Measurements from ENCODE around the gene SPAG16. TPM values are rescaled to one million over a fixed set of nuclear protein-coding genes. Genes with fewer than 3 reads are reported as not detected.

SPAG16 gene
- total RNA-seq, 1 experiment from 2014 or later = 17.2 TPM

GRCh38 chr2:213863541-213863940 lies 579.3 kb downstream of the SPAG16 start:
- Histone ChIP-seq H3K9ac (ENCODE audit: low read length) (no peak overlapping the region), H3K4me3 (ENCODE audit: low read length) (no peak overlapping the region), H3K36me3 (ENCODE audit: low read depth, low read length) (no peaks in the 10 kb centered on the region), H2AFZ (ENCODE audit: low read length) (no peak overlapping the region), H3K4me2 (ENCODE audit: low read length) (no peak overlapping the region), H3K9me2 (replicated peaks; ENCODE audit: low read length) (no peaks in the 10 kb centered on the region), H3K27ac (ENCODE audit: low read length) (no peak overlapping the region), H3K79me2 (ENCODE audit: low read length) (no peaks in the 10 kb centered on the region), H3K9me3 (ENCODE audit: low read length) (no peaks in the 10 kb centered on the region), H3K27me3 (ENCODE audit: low read length) (no peaks in the 10 kb centered on the region), H3F3A (ENCODE audit: low read length, unreplicated experiment) (no peaks in the 10 kb centered on the region), H4K20me1 (ENCODE audit: low read length) (no peaks in the 10 kb centered on the region), H3K4me1 (ENCODE audit: insufficient read depth, low read length) (no peaks in the 10 kb centered on the region)
- ATAC-seq (no peak), DNase-seq (no peak)
- no peak for TF ChIP-seq CTCF (conservative IDR thresholded peaks at IDR 0.05; ENCODE audit: low read depth, low read length)
- no peak for TF ChIP-seq EZH2 (IDR thresholded peaks at IDR 0.05; ENCODE audit: low read length, unreplicated experiment)
- TF ChIP-seq EZH2phosphoT487 (IDR thresholded peaks at IDR 0.05; ENCODE audit: borderline replicate concordance, low read length) = no peak
- no TSS peak for BruUV-seq (replicated peaks)
- POLR2A ChIA-PET (ENCODE audit: unreplicated experiment) = no interaction called here
- intact Hi-C loops (cut with micrococcal nuclease) = no loop called here
- CTCF ChIA-PET = no interaction called here

- Histone ChIP-seq H3K4me1 (ENCODE audit: insufficient read depth, low read length) (no peaks in the 10 kb centered on the region), H4K20me1 (ENCODE audit: low read length) (no peaks in the 10 kb centered on the region), H3K9ac (ENCODE audit: low read length) (no peak overlapping the region), H2AFZ (ENCODE audit: low read length) (no peak overlapping the region), H3F3A (ENCODE audit: low read length, unreplicated experiment) (no peaks in the 10 kb centered on the region), H3K4me3 (ENCODE audit: low read length) (no peak overlapping the region), H3K9me3 (ENCODE audit: low read length) (no peaks in the 10 kb centered on the region), H3K36me3 (ENCODE audit: low read depth, low read length) (no peaks in the 10 kb centered on the region), H3K27me3 (ENCODE audit: low read length) (no peaks in the 10 kb centered on the region), H3K9me2 (replicated peaks; ENCODE audit: low read length) (no peaks in the 10 kb centered on the region), H3K27ac (ENCODE audit: low read length) (no peak overlapping the region), H3K79me2 (ENCODE audit: low read length) (no peaks in the 10 kb centered on the region), H3K4me2 (ENCODE audit: low read length) (no peak overlapping the region)
- intact Hi-C loops (cut with micrococcal nuclease) = no loop called here
- no TSS peak for BruUV-seq (replicated peaks)
- no peak for ATAC-seq
- TF ChIP-seq EZH2phosphoT487 (IDR thresholded peaks at IDR 0.05; ENCODE audit: borderline replicate concordance, low read length) (no peak), EZH2 (IDR thresholded peaks at IDR 0.05; ENCODE audit: low read length, unreplicated experiment) (no peak), CTCF (conservative IDR thresholded peaks at IDR 0.05; ENCODE audit: low read depth, low read length) (no peak)
- ChIA-PET POLR2A (ENCODE audit: unreplicated experiment) (no interaction called here), CTCF (no interaction called here)
- DNase-seq = no peak
These were observed 584.3 kb downstream of the SPAG16 start for GRCh38 chr2:213868526-213868925.

- no peaks in the 10 kb centered on the region for H3K27me3 ChIP-seq (ENCODE audit: low read length)
- H4K20me1 ChIP-seq (ENCODE audit: low read length) = no peaks in the 10 kb centered on the region
- no peak overlapping the region for H3K4me3 ChIP-seq (ENCODE audit: low read length)
- H3K27ac ChIP-seq (ENCODE audit: low read length) = no peak overlapping the region
- ChIA-PET CTCF (no interaction called here), POLR2A (ENCODE audit: unreplicated experiment) (no interaction called here)
- intact Hi-C loops (cut with micrococcal nuclease) = no loop called here
- BruUV-seq (replicated peaks) = no TSS peak
- H2AFZ ChIP-seq (ENCODE audit: low read length) = no peak overlapping the region
- no peaks in the 10 kb centered on the region for H3K79me2 ChIP-seq (ENCODE audit: low read length)
- ATAC-seq (no peak), DNase-seq (no peak)
- TF ChIP-seq EZH2 (IDR thresholded peaks at IDR 0.05; ENCODE audit: low read length, unreplicated experiment) (no peak), CTCF (conservative IDR thresholded peaks at IDR 0.05; ENCODE audit: low read depth, low read length) (no peak), EZH2phosphoT487 (IDR thresholded peaks at IDR 0.05; ENCODE audit: borderline replicate concordance, low read length) (no peak)
- no peaks in the 10 kb centered on the region for H3F3A ChIP-seq (ENCODE audit: low read length, unreplicated experiment)
- no peaks in the 10 kb centered on the region for H3K9me3 ChIP-seq (ENCODE audit: low read length)
- H3K9me2 ChIP-seq (replicated peaks; ENCODE audit: low read length) = no peaks in the 10 kb centered on the region
- no peaks in the 10 kb centered on the region for H3K4me1 ChIP-seq (ENCODE audit: insufficient read depth, low read length)
- H3K36me3 ChIP-seq (ENCODE audit: low read depth, low read length) = no peaks in the 10 kb centered on the region
- H3K4me2 ChIP-seq (ENCODE audit: low read length) = no peak overlapping the region
- H3K9ac ChIP-seq (ENCODE audit: low read length) = no peak overlapping the region
These were observed 601.2 kb downstream of the SPAG16 start for GRCh38 chr2:213885485-213885884.
